Natural killer cell (primary cell): ENCODE data around the gene NOB1. TPM values are rescaled to one million over a fixed set of nuclear protein-coding genes. Genes with fewer than 3 reads are reported as not detected.

Experiments
- ATAC-seq, 3 donors: fragments of 150-1000 bp in 2 of 3; fragments of 200-7000 bp in 1 of 3; cut with Tn5 transposase; 1 replicate in 1 of 3; 2 replicates in 2 of 3; pipeline ENCODE4 v1.10.0; 2021; ENCODE audit warnings: mild to moderate bottlenecking in 2 of 3, moderate library complexity in 2 of 3
- DNase-seq, 2 donors: peaks; one replicate each; pipeline versions ENCODE4 v3.0.0 to v3.0.0-alpha.2; 2013 to 2021; ENCODE audit warnings: mixed read lengths in 1 of 2
- H3K27ac ChIP-seq: one replicate; pipeline ENCODE4 v1.5.1; 2013; ENCODE audit warnings: mild to moderate bottlenecking, low read length
- H3K27me3 ChIP-seq: one replicate; pipeline ENCODE4 v1.6.1; 2013; ENCODE audit warnings: low read length; ENCODE audit not compliant: control insufficient read depth, insufficient read depth
- H3K36me3 ChIP-seq: one replicate; pipeline ENCODE4 v1.6.1; 2013; ENCODE audit warnings: low read length; ENCODE audit not compliant: control insufficient read depth, insufficient read depth
- H3K4me1 ChIP-seq: one replicate; pipeline ENCODE4 v1.6.1; 2013; ENCODE audit warnings: low read length; ENCODE audit not compliant: control insufficient read depth, insufficient read depth
- H3K4me3 ChIP-seq: one replicate; pipeline ENCODE4 v1.5.1; 2013; ENCODE audit warnings: low read length
- H3K9me3 ChIP-seq: one replicate; pipeline ENCODE4 v1.6.1; 2013; ENCODE audit warnings: low read length; ENCODE audit not compliant: control insufficient read depth, insufficient read depth
- H3K27ac Mint-ChIP-seq, 2 donors: one replicate each; pipeline ENCODE4 v1.8.0; 2022; ENCODE audit warnings: mild to moderate bottlenecking in 2 of 2, mixed read lengths in 2 of 2, moderate library complexity in 1 of 2
- H3K27me3 Mint-ChIP-seq, 2 donors: one replicate each; pipeline ENCODE4 v1.8.0; 2022; ENCODE audit warnings: low read depth in 2 of 2, mixed read lengths in 2 of 2
- H3K36me3 Mint-ChIP-seq: one replicate; pipeline ENCODE4 v1.8.0; 2022; ENCODE audit warnings: mixed read lengths
- H3K4me1 Mint-ChIP-seq, 2 donors: one replicate each; pipeline ENCODE4 v1.8.0; 2022; ENCODE audit warnings: mixed read lengths in 2 of 2
- H3K4me3 Mint-ChIP-seq: one replicate; pipeline ENCODE4 v1.8.0; 2022; ENCODE audit warnings: mild to moderate bottlenecking, moderate library complexity, mixed read lengths
- H3K9me3 Mint-ChIP-seq, 2 donors: one replicate each; pipeline ENCODE4 v1.8.0; 2022; ENCODE audit warnings: mixed read lengths in 2 of 2
- WGBS: methylation state at CpG from one replicate; pipeline ENCODE4 v1.1.7; 2013; ENCODE audit warnings: missing lambda C conversion rate; ENCODE audit not compliant: insufficient coverage; 5-methylcytosine and 5-hydroxymethylcytosine counted together
- intact Hi-C: fragments of 100-400 bp; cut with micrococcal nuclease; formaldehyde crosslinking; loops from one replicate; pipeline ENCODE4 v1.14.2; 2022
- total RNA-seq, 4 donors: library from RNA; stranded (reverse); fragments of 120-200 nt in 1 of 4; gene quantifications; one replicate each; pipeline versions ENCODE4 v1.2.3 to v1.2.4, GENCODE V29; 2013 to 2022
- TF ChIP-seq, protein P1 (sequence below): fragments of 200-600 bp; IDR thresholded peaks from one replicate; pipeline ENCODE4 v1.8.0; 2022; ENCODE audit warnings: antibody characterized with exemption

NOB1 gene
- total RNA-seq, 3 donors from 2014 or later (not counting 1 experiment from before 2014, with no cell fraction given) = 20.9 to 34.4 (median 32.0) TPM

DNA sequence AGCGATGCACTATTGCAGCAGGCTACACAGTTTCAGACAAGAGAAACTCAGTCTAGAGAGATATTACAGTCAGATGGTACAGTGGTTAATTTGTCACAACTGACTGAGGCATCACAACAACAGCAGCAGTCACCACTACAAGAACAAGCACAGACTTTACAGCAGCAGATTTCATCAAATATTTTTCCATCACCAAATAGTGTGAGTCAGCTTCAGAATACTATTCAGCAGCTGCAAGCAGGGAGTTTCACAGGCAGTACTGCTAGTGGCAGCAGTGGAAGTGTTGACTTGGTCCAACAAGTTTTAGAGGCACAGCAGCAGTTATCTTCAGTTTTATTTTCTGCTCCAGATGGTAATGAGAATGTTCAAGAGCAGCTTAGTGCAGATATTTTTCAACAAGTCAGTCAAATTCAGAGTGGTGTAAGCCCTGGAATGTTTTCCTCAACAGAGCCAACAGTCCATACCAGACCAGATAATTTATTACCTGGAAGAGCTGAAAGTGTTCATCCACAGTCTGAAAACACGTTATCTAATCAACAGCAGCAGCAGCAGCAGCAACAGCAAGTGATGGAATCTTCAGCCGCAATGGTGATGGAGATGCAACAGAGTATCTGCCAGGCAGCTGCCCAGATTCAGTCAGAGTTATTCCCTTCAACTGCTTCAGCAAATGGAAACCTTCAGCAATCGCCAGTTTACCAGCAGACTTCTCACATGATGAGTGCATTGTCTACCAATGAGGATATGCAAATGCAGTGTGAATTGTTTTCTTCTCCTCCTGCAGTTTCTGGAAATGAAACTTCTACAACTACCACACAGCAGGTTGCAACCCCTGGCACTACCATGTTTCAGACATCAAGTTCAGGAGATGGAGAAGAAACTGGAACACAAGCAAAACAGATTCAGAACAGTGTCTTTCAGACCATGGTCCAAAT is 62.5 kb downstream of the NOB1 start:
- Mint-ChIP-seq H3K4me3 (no peak overlapping the region), H3K4me1 (no peaks in the 10 kb centered on the region), H3K27ac (peak overlapping the region; percentile 25 to 30), H3K9me3 (no peaks in the 10 kb centered on the region), H3K27me3 (no peaks in the 10 kb centered on the region), H3K36me3 (peaks cover 35% of the 10 kb centered on the region)
- H3K4me3 ChIP-seq = no peak overlapping the region
- H3K4me1 ChIP-seq = no peaks in the 10 kb centered on the region
- 95% methylated on average over 4 of the region's 4 CpGs for WGBS
- no peak overlapping the region for H3K27ac ChIP-seq
- no peaks in the 10 kb centered on the region for H3K27me3 ChIP-seq
- TF ChIP-seq, protein P1, sequence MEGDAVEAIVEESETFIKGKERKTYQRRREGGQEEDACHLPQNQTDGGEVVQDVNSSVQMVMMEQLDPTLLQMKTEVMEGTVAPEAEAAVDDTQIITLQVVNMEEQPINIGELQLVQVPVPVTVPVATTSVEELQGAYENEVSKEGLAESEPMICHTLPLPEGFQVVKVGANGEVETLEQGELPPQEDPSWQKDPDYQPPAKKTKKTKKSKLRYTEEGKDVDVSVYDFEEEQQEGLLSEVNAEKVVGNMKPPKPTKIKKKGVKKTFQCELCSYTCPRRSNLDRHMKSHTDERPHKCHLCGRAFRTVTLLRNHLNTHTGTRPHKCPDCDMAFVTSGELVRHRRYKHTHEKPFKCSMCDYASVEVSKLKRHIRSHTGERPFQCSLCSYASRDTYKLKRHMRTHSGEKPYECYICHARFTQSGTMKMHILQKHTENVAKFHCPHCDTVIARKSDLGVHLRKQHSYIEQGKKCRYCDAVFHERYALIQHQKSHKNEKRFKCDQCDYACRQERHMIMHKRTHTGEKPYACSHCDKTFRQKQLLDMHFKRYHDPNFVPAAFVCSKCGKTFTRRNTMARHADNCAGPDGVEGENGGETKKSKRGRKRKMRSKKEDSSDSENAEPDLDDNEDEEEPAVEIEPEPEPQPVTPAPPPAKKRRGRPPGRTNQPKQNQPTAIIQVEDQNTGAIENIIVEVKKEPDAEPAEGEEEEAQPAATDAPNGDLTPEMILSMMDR = no peak
- DNase-seq (no peak), ATAC-seq (no peak)
- intact Hi-C loops = no loop called here
- peaks cover 61% of the 10 kb centered on the region for H3K36me3 ChIP-seq
- no peaks in the 10 kb centered on the region for H3K9me3 ChIP-seq

Other genes starting within 250 kb of the NOB1 start
- gene NFAT5, start 189.0 kb downstream of the NOB1 start, total RNA-seq = 10 to 100 TPM; 70.0 to 73.6 (median 70.6) TPM
- 1 to 10 TPM; 4.0 to 4.8 (median 4.5) TPM for gene NQO1, start 28.4 kb downstream of the NOB1 start, total RNA-seq
- 10 to 100 TPM; 72.8 to 95.6 (median 81.6) TPM for gene WWP2, start 7.4 kb upstream of the NOB1 start, total RNA-seq
- 1 to 10 TPM; 2.3 to 2.7 (median 2.4) TPM for gene CLEC18A, start 196.4 kb upstream of the NOB1 start, total RNA-seq